GM12892 (cell line): ENCODE data around the gene TUBA8.

Experiments used
- POLR2A ChIP-seq: IDR thresholded peaks from 2 replicates; pipeline ENCODE4 v1.6.1; 2011; ENCODE audit warnings: low read depth, low read length, control low read depth
- TAF1 ChIP-seq: IDR thresholded peaks from 2 replicates; pipeline ENCODE4 v1.6.1; 2011; ENCODE audit warnings: low read depth, mild to moderate bottlenecking, control low read depth, low read length, borderline replicate concordance

DNA sequence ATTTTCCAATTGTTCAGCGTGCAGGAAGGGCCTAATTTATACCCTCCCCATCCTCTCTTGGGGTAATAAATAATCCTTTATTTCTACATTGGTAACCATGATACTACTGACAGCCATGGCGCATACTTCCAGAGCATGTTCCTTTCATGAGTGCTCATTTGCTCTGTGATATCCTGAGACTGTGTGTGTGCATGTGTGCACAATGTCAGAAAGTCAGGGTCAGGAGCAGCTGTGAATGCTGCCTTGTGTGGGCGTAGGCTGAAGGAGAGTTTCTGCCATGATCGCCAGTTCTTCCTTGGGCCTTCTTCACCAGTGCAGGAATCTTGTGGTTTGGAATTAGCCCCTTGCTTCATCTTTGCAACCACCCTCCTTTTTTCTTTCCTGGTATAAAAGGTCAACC lies 10.2 kb downstream of the TUBA8 start:
- TF ChIP-seq POLR2A (no peak), TAF1 (no peak)
